ENCODE results near the gene FAM184B. TPM values are rescaled to one million over a fixed set of nuclear protein-coding genes. Genes with fewer than 3 reads are reported as not detected.

FAM184B gene
- polyA plus RNA-seq, 1 donor from 2014 or later = 0.10 TPM

DNA sequence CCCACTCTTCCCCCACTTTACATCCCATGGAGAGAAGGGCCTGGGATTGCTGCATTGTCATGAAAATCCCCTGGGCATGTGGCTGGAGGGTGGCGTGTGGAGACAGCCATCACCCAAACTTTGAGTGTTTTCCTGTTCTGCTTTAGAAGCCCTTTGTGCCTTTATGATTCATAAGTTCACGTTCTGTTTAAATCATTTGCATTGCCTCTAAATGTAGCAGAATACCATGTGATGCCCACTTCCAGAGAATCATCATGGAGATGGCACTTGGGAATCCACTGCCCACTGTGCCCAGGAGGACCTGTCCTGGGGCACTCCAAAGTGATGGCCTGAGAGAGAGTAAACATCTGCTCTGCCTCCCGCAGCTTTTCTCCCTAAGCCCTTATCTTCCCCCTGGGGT, 114.2 kb downstream of the FAM184B start:
- Histone ChIP-seq H3K27me3 (ENCODE audit: insufficient read depth, low read depth, low read length) (no peaks in the 10 kb centered on the region), H4K20me1 (ENCODE audit: insufficient read depth) (no peaks in the 10 kb centered on the region), H2AFZ (ENCODE audit: low read depth, low read length) (no peak overlapping the region), H3K4me2 (ENCODE audit: low read length) (no peak overlapping the region), H3K9ac (ENCODE audit: low read length) (no peak overlapping the region), H3K36me3 (ENCODE audit: insufficient read depth, low read length) (no peaks in the 10 kb centered on the region), H3F3A (ENCODE audit: insufficient read depth, low read length, poor library complexity, severe bottlenecking) (no peaks in the 10 kb centered on the region), H3K27ac (ENCODE audit: low read length) (no peak overlapping the region), H3K9me3 (ENCODE audit: low read length) (no peaks in the 10 kb centered on the region), H3K4me3 (ENCODE audit: low read length) (no peak overlapping the region), H3K79me2 (replicated peaks; ENCODE audit: insufficient read depth, low read length) (no peaks in the 10 kb centered on the region), H3K9me2 (ENCODE audit: insufficient read depth, low read length) (no peaks in the 10 kb centered on the region)
- TF ChIP-seq SMC3 (conservative IDR thresholded peaks at IDR 0.05; ENCODE audit: poor library complexity) (no peak), EZH2 (IDR thresholded peaks at IDR 0.05; ENCODE audit: borderline replicate concordance, insufficient read depth, low read length, poor library complexity, severe bottlenecking) (no peak), POLR2AphosphoS5 (IDR thresholded peaks at IDR 0.05) (no peak)
- TF ChIP-seq, protein P1, sequence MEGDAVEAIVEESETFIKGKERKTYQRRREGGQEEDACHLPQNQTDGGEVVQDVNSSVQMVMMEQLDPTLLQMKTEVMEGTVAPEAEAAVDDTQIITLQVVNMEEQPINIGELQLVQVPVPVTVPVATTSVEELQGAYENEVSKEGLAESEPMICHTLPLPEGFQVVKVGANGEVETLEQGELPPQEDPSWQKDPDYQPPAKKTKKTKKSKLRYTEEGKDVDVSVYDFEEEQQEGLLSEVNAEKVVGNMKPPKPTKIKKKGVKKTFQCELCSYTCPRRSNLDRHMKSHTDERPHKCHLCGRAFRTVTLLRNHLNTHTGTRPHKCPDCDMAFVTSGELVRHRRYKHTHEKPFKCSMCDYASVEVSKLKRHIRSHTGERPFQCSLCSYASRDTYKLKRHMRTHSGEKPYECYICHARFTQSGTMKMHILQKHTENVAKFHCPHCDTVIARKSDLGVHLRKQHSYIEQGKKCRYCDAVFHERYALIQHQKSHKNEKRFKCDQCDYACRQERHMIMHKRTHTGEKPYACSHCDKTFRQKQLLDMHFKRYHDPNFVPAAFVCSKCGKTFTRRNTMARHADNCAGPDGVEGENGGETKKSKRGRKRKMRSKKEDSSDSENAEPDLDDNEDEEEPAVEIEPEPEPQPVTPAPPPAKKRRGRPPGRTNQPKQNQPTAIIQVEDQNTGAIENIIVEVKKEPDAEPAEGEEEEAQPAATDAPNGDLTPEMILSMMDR (IDR thresholded peaks at IDR 0.05; ENCODE audit: poor library complexity, severe bottlenecking) = no peak

DNA sequence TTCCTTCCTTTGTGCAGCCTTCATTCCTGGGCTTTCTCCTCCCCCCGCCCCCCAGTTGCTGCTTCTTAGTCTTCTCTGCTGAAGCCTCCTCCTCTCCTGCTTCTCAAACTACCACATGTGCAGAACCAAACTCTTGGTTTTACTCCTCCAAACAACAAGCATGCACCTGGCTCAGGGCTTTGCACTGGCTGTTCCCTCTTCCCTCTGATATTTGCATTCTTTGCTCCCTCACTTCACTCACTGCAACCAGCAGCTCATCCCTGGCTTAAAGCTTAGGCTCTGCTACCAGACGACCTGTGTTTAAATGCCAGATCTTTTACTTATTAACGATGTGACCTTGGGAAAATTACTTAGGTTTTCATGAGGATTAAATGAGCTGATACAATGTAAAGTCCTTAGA, 115.6 kb downstream of the FAM184B start:
- Histone ChIP-seq H3K4me3 (ENCODE audit: low read length) (no peak overlapping the region), H3K27me3 (ENCODE audit: insufficient read depth, low read depth, low read length) (no peaks in the 10 kb centered on the region), H3K9ac (ENCODE audit: low read length) (no peak overlapping the region), H4K20me1 (ENCODE audit: insufficient read depth) (no peaks in the 10 kb centered on the region), H3F3A (ENCODE audit: insufficient read depth, low read length, poor library complexity, severe bottlenecking) (no peaks in the 10 kb centered on the region), H3K36me3 (ENCODE audit: insufficient read depth, low read length) (no peaks in the 10 kb centered on the region), H3K9me2 (ENCODE audit: insufficient read depth, low read length) (no peaks in the 10 kb centered on the region), H3K79me2 (replicated peaks; ENCODE audit: insufficient read depth, low read length) (no peaks in the 10 kb centered on the region), H3K9me3 (ENCODE audit: low read length) (no peaks in the 10 kb centered on the region), H3K4me2 (ENCODE audit: low read length) (no peak overlapping the region), H2AFZ (ENCODE audit: low read depth, low read length) (no peak overlapping the region), H3K27ac (ENCODE audit: low read length) (no peak overlapping the region)
- TF ChIP-seq, protein P1 (IDR thresholded peaks at IDR 0.05; ENCODE audit: poor library complexity, severe bottlenecking) = no peak
- no peak for TF ChIP-seq EZH2 (IDR thresholded peaks at IDR 0.05; ENCODE audit: borderline replicate concordance, insufficient read depth, low read length, poor library complexity, severe bottlenecking)
- no peak for TF ChIP-seq EP300 (conservative IDR thresholded peaks at IDR 0.05; ENCODE audit: poor library complexity, severe bottlenecking)
- TF ChIP-seq POLR2AphosphoS5 (IDR thresholded peaks at IDR 0.05) = no peak

DNA sequence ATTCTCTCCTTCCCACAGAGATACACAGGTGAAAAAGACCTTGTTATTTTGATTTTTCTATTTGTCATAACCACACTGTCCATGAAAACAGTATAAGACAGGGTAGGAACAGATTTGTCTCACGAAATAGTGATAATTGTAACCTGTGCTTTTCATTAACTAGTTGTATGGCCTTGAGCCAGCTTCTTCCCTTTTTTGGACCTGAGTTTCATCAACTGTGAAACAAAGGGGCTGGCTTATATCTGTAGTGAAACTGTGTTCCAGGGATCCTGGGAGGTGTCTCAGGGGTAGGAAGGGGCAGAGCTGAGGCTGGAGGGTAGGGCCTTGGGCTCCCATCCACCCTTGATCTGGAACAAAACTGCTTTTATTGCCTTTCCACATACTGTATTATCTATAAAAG, 116.1 kb downstream of the FAM184B start:
- no peaks in the 10 kb centered on the region for H3F3A ChIP-seq (ENCODE audit: insufficient read depth, low read length, poor library complexity, severe bottlenecking)
- H2AFZ ChIP-seq (ENCODE audit: low read depth, low read length) = no peak overlapping the region
- no peak for TF ChIP-seq TAF1 (IDR thresholded peaks at IDR 0.05; ENCODE audit: low read depth)
- TF ChIP-seq, protein P1 (IDR thresholded peaks at IDR 0.05; ENCODE audit: poor library complexity, severe bottlenecking) = no peak
- TF ChIP-seq, protein P2, sequence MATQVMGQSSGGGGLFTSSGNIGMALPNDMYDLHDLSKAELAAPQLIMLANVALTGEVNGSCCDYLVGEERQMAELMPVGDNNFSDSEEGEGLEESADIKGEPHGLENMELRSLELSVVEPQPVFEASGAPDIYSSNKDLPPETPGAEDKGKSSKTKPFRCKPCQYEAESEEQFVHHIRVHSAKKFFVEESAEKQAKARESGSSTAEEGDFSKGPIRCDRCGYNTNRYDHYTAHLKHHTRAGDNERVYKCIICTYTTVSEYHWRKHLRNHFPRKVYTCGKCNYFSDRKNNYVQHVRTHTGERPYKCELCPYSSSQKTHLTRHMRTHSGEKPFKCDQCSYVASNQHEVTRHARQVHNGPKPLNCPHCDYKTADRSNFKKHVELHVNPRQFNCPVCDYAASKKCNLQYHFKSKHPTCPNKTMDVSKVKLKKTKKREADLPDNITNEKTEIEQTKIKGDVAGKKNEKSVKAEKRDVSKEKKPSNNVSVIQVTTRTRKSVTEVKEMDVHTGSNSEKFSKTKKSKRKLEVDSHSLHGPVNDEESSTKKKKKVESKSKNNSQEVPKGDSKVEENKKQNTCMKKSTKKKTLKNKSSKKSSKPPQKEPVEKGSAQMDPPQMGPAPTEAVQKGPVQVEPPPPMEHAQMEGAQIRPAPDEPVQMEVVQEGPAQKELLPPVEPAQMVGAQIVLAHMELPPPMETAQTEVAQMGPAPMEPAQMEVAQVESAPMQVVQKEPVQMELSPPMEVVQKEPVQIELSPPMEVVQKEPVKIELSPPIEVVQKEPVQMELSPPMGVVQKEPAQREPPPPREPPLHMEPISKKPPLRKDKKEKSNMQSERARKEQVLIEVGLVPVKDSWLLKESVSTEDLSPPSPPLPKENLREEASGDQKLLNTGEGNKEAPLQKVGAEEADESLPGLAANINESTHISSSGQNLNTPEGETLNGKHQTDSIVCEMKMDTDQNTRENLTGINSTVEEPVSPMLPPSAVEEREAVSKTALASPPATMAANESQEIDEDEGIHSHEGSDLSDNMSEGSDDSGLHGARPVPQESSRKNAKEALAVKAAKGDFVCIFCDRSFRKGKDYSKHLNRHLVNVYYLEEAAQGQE (IDR thresholded peaks at IDR 0.05; ENCODE audit: borderline replicate concordance) = no peak
- no peak for TF ChIP-seq POLR2AphosphoS5 (IDR thresholded peaks at IDR 0.05)
- no peak for TF ChIP-seq SMC3 (conservative IDR thresholded peaks at IDR 0.05; ENCODE audit: poor library complexity)
- no peak for TF ChIP-seq EZH2 (IDR thresholded peaks at IDR 0.05; ENCODE audit: borderline replicate concordance, insufficient read depth, low read length, poor library complexity, severe bottlenecking)
- TF ChIP-seq EP300 (conservative IDR thresholded peaks at IDR 0.05; ENCODE audit: poor library complexity, severe bottlenecking) = no peak
- TF ChIP-seq RAD21 (conservative IDR thresholded peaks at IDR 0.05) = no peak
- no peak for TF ChIP-seq MXI1 (conservative IDR thresholded peaks at IDR 0.05; ENCODE audit: poor library complexity, severe bottlenecking)
- H3K9ac ChIP-seq (ENCODE audit: low read length) = no peak overlapping the region
- no peaks in the 10 kb centered on the region for H3K36me3 ChIP-seq (ENCODE audit: insufficient read depth, low read length)
- no peaks in the 10 kb centered on the region for H3K9me2 ChIP-seq (ENCODE audit: insufficient read depth, low read length)
- no peaks in the 10 kb centered on the region for H3K79me2 ChIP-seq (replicated peaks; ENCODE audit: insufficient read depth, low read length)
- H3K4me2 ChIP-seq (ENCODE audit: low read length) = no peak overlapping the region
- H3K27ac ChIP-seq (ENCODE audit: low read length) = no peak overlapping the region
- H3K27me3 ChIP-seq (ENCODE audit: insufficient read depth, low read depth, low read length) = no peaks in the 10 kb centered on the region
- H3K4me3 ChIP-seq (ENCODE audit: low read length) = no peak overlapping the region
- no peaks in the 10 kb centered on the region for H3K9me3 ChIP-seq (ENCODE audit: low read length)
- no peaks in the 10 kb centered on the region for H4K20me1 ChIP-seq (ENCODE audit: insufficient read depth)

Measured in neural cell (in vitro differentiated cells).